Adrenal gland (tissue), 5 donors: ENCODE data around the gene KDSR.

Experiments used
- CTCF ChIP-seq, 6 experiments: fragments of 450-650 bp in 4 of 6; fragments of 200-600 bp in 2 of 6; sonication (generic) in 1 of 6; IDR thresholded peaks; 1 replicate in 5 of 6; 2 replicates in 1 of 6; pipeline versions ENCODE4 v1.5.1 to v1.8.0; 2016 to 2021; ENCODE audit warnings: antibody characterized with exemption in 6 of 6, mild to moderate bottlenecking in 2 of 6, moderate library complexity in 1 of 6
- POLR2A ChIP-seq, 2 donors: fragments of 450-650 bp; IDR thresholded peaks; one replicate each; pipeline ENCODE4 v1.6.1; 2017; ENCODE audit warnings: antibody characterized with exemption in 2 of 2, mild to moderate bottlenecking in 2 of 2, moderate library complexity in 1 of 2
- donor health status: DM: no; HTN: no; CAD: no.

DNA sequence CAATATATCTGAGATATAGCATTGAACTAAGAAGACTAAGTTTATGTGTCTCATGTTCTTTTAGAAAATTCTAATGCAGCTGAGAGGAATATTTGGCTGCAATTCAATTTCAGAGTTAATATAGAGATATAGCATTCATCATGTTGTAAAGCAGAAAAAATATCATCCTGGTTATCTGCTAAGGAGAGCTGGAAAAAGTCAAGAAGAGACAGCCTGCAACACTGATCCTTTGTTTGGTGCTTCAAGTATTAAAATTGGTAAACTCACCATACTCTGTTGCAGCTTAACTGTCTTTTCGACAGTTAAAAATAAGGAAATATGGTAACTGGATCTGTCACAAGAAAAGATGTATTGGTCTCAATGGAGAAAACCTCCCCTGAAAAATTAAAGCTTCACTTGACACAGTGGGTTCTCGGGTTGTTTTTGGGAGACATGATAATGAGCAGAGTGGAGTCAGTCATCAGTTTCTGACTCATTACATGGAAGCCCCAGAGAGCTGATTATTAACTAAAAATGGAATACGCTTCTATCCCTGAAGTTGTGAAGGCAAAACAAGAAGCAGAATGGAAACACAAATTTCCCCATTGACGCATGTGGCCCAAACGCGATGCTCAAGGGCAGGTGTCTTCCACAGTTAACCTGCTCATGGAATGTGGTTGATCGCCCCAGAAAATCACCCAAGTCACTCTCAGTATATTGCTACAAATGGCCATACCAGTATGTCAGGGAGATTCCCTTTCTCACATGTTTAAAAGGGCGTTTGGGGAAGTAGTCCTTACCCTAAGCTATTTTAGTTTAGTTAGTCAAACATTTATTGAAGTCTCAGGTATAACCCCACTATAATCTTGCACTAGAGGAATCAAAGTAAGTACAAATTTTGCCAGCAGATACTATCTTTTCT is 55.6 kb downstream of the KDSR start:
- no peak for TF ChIP-seq CTCF (IDR thresholded peaks at IDR 0.05)
- TF ChIP-seq POLR2A (IDR thresholded peaks at IDR 0.05) = no peak
